ENCODE data around the gene ARHGEF2.

DNA sequence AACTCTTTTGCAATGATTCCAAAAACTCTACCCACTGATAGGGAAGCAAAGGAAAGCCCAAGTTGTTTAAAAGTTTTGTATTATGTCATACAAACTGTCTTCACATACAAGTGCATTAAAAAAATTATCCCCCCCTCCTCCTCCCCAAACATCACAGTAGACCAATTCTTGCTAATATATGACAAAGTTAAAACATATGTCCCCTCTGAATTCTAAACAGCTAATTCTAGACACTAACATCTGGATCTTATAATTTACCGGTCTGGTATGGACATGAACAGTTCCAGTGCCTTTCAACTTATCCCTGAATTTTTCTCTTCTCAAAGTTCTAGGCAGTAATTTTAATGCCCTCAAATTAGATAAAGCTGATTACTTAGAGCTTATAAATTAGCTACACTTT is 80.6 kb downstream of the ARHGEF2 start:
- TF ChIP-seq EZH2 (IDR thresholded peaks at IDR 0.05; ENCODE audit: insufficient read depth, poor library complexity, severe bottlenecking) (no peak), EZH2phosphoT487 (IDR thresholded peaks at IDR 0.05; ENCODE audit: insufficient read depth, low read depth) (no peak)

Measured in GM23248 (cell line).